Duodenal mucosa (tissue), 2 donors: ENCODE results near the gene RHOBTB1.

ENCODE experiments used
- H3K27ac ChIP-seq: one replicate; pipeline ENCODE4 v1.7.0; 2013; ENCODE audit warnings: low read depth, low read length
- H3K27me3 ChIP-seq, 2 donors: one replicate each; pipeline ENCODE4 v1.7.0; 2013; ENCODE audit warnings: low read length in 2 of 2, control low read depth in 1 of 2; ENCODE audit not compliant: insufficient read depth in 2 of 2, control insufficient read depth in 1 of 2
- H3K36me3 ChIP-seq, 2 donors: one replicate each; pipeline ENCODE4 v1.7.0; 2013; ENCODE audit warnings: low read length in 2 of 2, control low read depth in 1 of 2; ENCODE audit not compliant: insufficient read depth in 2 of 2, control insufficient read depth in 1 of 2
- H3K4me1 ChIP-seq, 2 donors: one replicate each; pipeline ENCODE4 v1.7.0; 2013; ENCODE audit warnings: low read length in 2 of 2, control low read depth in 1 of 2; ENCODE audit not compliant: insufficient read depth in 2 of 2, control insufficient read depth in 1 of 2
- H3K4me3 ChIP-seq, 2 donors: one replicate each; pipeline ENCODE4 v1.7.0; 2013; ENCODE audit warnings: low read length in 2 of 2, low read depth in 1 of 2
- H3K9ac ChIP-seq, 2 donors: one replicate each; pipeline ENCODE4 v1.7.0; 2013; ENCODE audit warnings: low read length in 2 of 2, low read depth in 1 of 2
- H3K9me3 ChIP-seq, 2 donors: one replicate each; pipeline ENCODE4 v1.7.0; 2013; ENCODE audit warnings: low read length in 2 of 2, control low read depth in 1 of 2; ENCODE audit not compliant: control insufficient read depth in 1 of 2

Gene RHOBTB1

GRCh38 chr10:60944058-60944909, at the start of gene RHOBTB1:
TSS of gene RHOBTB1 (minus strand) at chr10:60944185. CDS start at chr10:60911542, 32,643 bp downstream.
- no peaks in the 10 kb centered on the region for H3K36me3 ChIP-seq
- H3K9me3 ChIP-seq: no peaks in the 10 kb centered on the region
- peak within 1 kb of the TSS; percentile 75 to 86 for H3K9ac ChIP-seq

GRCh38 chr10:60992636-60993035, 48.7 kb upstream of the RHOBTB1 start:
- H3K27ac ChIP-seq: no peak overlapping the region
- no peak overlapping the region for H3K9ac ChIP-seq
- H3K9me3 ChIP-seq: peaks cover 0 to 3% of the 10 kb centered on the region in 2 donors
- H3K4me1 ChIP-seq: peaks cover 0 to 4% of the 10 kb centered on the region in 2 donors
- H3K4me3 ChIP-seq: no peak overlapping the region
- no peaks in the 10 kb centered on the region for H3K27me3 ChIP-seq
- H3K36me3 ChIP-seq: no peaks in the 10 kb centered on the region

More at GRCh38 chr10:60944058-60944909, at the start of gene RHOBTB1:
- H3K27me3 ChIP-seq: peaks cover 0 to 4% of the 10 kb centered on the region in 2 donors
- peak within 1 kb of the TSS; percentile 95 for H3K27ac ChIP-seq
- peak within 1 kb of the TSS; percentile 76 to 86 for H3K4me3 ChIP-seq
- peaks cover 14% of the 10 kb centered on the region in 2 donors for H3K4me1 ChIP-seq

- Histone ChIP-seq H3K9me3 (peaks cover 0 to 3% of the 10 kb centered on the region in 2 donors), H3K4me3 (no peak overlapping the region), H3K9ac (no peak overlapping the region), H3K27ac (no peak overlapping the region), H3K36me3 (no peaks in the 10 kb centered on the region), H3K27me3 (no peaks in the 10 kb centered on the region), H3K4me1 (peaks cover 0 to 4% of the 10 kb centered on the region in 2 donors)
Observed at GRCh38 chr10:60990663-60991062, 46.7 kb upstream of the RHOBTB1 start.

- Histone ChIP-seq H3K4me1 (peaks cover 0 to 4% of the 10 kb centered on the region in 2 donors), H3K4me3 (no peak overlapping the region), H3K36me3 (no peaks in the 10 kb centered on the region), H3K9ac (no peak overlapping the region), H3K9me3 (peaks cover 0 to 3% of the 10 kb centered on the region in 2 donors), H3K27me3 (no peaks in the 10 kb centered on the region), H3K27ac (no peak overlapping the region)
Observed at GRCh38 chr10:60989400-60989876, 45.5 kb upstream of the RHOBTB1 start.

- Histone ChIP-seq H3K9me3 (peaks cover 0 to 3% of the 10 kb centered on the region in 2 donors), H3K9ac (no peak overlapping the region), H3K4me3 (no peak overlapping the region), H3K4me1 (no peaks in the 10 kb centered on the region), H3K27me3 (no peaks in the 10 kb centered on the region), H3K27ac (no peak overlapping the region), H3K36me3 (no peaks in the 10 kb centered on the region)
Observed at GRCh38 chr10:60986791-60987190, 42.8 kb upstream of the RHOBTB1 start.

GRCh38 chr10:60985951-60986350, 42.0 kb upstream of the RHOBTB1 start:
- Histone ChIP-seq H3K9me3 (peaks cover 0 to 3% of the 10 kb centered on the region in 2 donors), H3K27ac (no peak overlapping the region)

GRCh38 chr10:60980997-60981396, 37.0 kb upstream of the RHOBTB1 start:
- Histone ChIP-seq H3K27me3 (no peaks in the 10 kb centered on the region), H3K4me3 (no peak overlapping the region), H3K4me1 (peaks cover 16 to 28% of the 10 kb centered on the region in 2 donors), H3K36me3 (no peaks in the 10 kb centered on the region), H3K27ac (no peak overlapping the region), H3K9me3 (no peaks in the 10 kb centered on the region), H3K9ac (no peak overlapping the region)

More at GRCh38 chr10:60985951-60986350, 42.0 kb upstream of the RHOBTB1 start:
- H3K27me3 ChIP-seq: no peaks in the 10 kb centered on the region
- no peaks in the 10 kb centered on the region for H3K4me1 ChIP-seq
- H3K9ac ChIP-seq: no peak overlapping the region
- H3K4me3 ChIP-seq: no peak overlapping the region
- no peaks in the 10 kb centered on the region for H3K36me3 ChIP-seq

- Histone ChIP-seq H3K4me3 (no peak overlapping the region), H3K27me3 (no peaks in the 10 kb centered on the region), H3K4me1 (peaks cover 16 to 40% of the 10 kb centered on the region in 2 donors), H3K27ac (no peak overlapping the region), H3K9me3 (no peaks in the 10 kb centered on the region), H3K36me3 (no peaks in the 10 kb centered on the region), H3K9ac (no peak overlapping the region)
Observed at GRCh38 chr10:60979667-60980104, 35.7 kb upstream of the RHOBTB1 start.

- peak overlapping the region in 1 of 2 donors; percentile 42 for H3K4me3 ChIP-seq
- H3K4me1 ChIP-seq: peaks cover 16 to 45% of the 10 kb centered on the region in 2 donors
- no peaks in the 10 kb centered on the region for H3K27me3 ChIP-seq
- no peak overlapping the region for H3K9ac ChIP-seq
- no peaks in the 10 kb centered on the region for H3K36me3 ChIP-seq
- H3K27ac ChIP-seq: no peak overlapping the region
- no peaks in the 10 kb centered on the region for H3K9me3 ChIP-seq
Observed at GRCh38 chr10:60978287-60979115, 34.5 kb upstream of the RHOBTB1 start.
